Uterus (tissue), 4 donors: ENCODE measurements around the gene GAPVD1. TPM values are rescaled to one million over a fixed set of nuclear protein-coding genes. Genes with fewer than 3 reads are reported as not detected.
"Not testable (repeated sequence)": the region's sequence is repeated elsewhere in the genome, so short reads cannot be mapped to it uniquely, and the experiment has no call there.

Experiments
- DNase-seq, 2 donors: peaks; one replicate each; pipeline ENCODE4 v3.0.0-alpha.2; 2019 to 2020
- H3K27ac ChIP-seq, 2 donors: fragments of 200-600 bp; sonication (generic); 1 replicate in 1 of 2; 2 replicates in 1 of 2; pipeline ENCODE4 v1.5.1; 2016 to 2018
- H3K27me3 ChIP-seq, 2 donors: fragments of 200-600 bp; sonication (generic); one replicate each; pipeline ENCODE4 v1.5.1; 2018 to 2019; ENCODE audit warnings: control low read depth in 1 of 2
- H3K36me3 ChIP-seq, 2 donors: fragments of 200-600 bp; sonication (generic); one replicate each; pipeline ENCODE4 v1.5.1; 2019; ENCODE audit warnings: control low read depth in 1 of 2
- H3K4me1 ChIP-seq, 2 donors: fragments of 200-600 bp; sonication (generic); one replicate each; pipeline ENCODE4 v1.5.1; 2018 to 2019; ENCODE audit warnings: control low read depth in 1 of 2
- H3K4me3 ChIP-seq, 2 donors: fragments of 200-600 bp; sonication (generic); 1 replicate in 1 of 2; 2 replicates in 1 of 2; pipeline ENCODE4 v1.5.1; 2018 to 2019; ENCODE audit warnings: mild to moderate bottlenecking in 1 of 2
- H3K9me3 ChIP-seq, 2 donors: fragments of 200-600 bp; sonication (generic); one replicate each; pipeline ENCODE4 v1.5.1; 2019; ENCODE audit warnings: control low read depth in 1 of 2
- CTCF ChIP-seq, 4 experiments: fragments of 200-600 bp in 2 of 4; fragments of 450-650 bp in 2 of 4; sonication (generic) in 2 of 4; IDR thresholded peaks; one replicate each; pipeline ENCODE4 v1.5.1; 2016 to 2019; ENCODE audit warnings: antibody characterized with exemption in 4 of 4, mild to moderate bottlenecking in 2 of 4, moderate library complexity in 1 of 4
- POLR2A ChIP-seq, 2 donors: fragments of 450-650 bp; IDR thresholded peaks; one replicate each; pipeline ENCODE4 v1.6.1; 2016; ENCODE audit warnings: antibody characterized with exemption in 2 of 2, mild to moderate bottlenecking in 1 of 2, moderate library complexity in 1 of 2
- intact Hi-C: fragments of 100-400 bp; cut with DNase I; formaldehyde crosslinking; loops from one replicate; pipeline ENCODE4 v1.15.1; 2023; ENCODE audit warnings: low total_unique reads
- total RNA-seq, 4 donors: library from RNA; depleted of rRNA in 3 of 4; stranded (reverse); fragments of >200 nt in 3 of 4; gene quantifications; one replicate each; pipeline versions ENCODE4 v1.1.0 to v1.2.4, GENCODE V29; 2014 to 2023
- donor health status: DM: yes; HTN: yes; CAD: no.

Gene GAPVD1
- total RNA-seq, 4 donors from 2014 or later, result 41.0 to 73.8 (median 64.0) TPM

- no peak for DNase-seq
- TF ChIP-seq CTCF (IDR thresholded peaks at IDR 0.05) (no peak), POLR2A (IDR thresholded peaks at IDR 0.05) (no peak)
- no peaks in the 10 kb centered on the region for H3K27me3 ChIP-seq
- no peak overlapping the region for H3K4me3 ChIP-seq
- no peaks in the 10 kb centered on the region for H3K9me3 ChIP-seq
- no peaks in the 10 kb centered on the region for H3K4me1 ChIP-seq
- no peak overlapping the region for H3K27ac ChIP-seq
- intact Hi-C loops, result no loop called here
- no peaks in the 10 kb centered on the region for H3K36me3 ChIP-seq
These were observed 36.3 kb downstream of the GAPVD1 start for GRCh38 chr9:125297917-125298316.

- TF ChIP-seq POLR2A (IDR thresholded peaks at IDR 0.05) (no peak), CTCF (IDR thresholded peaks at IDR 0.05) (no peak)
- Histone ChIP-seq H3K9me3 (no peaks in the 10 kb centered on the region), H3K36me3 (no peaks in the 10 kb centered on the region), H3K4me1 (no peaks in the 10 kb centered on the region), H3K27ac (no peak overlapping the region), H3K4me3 (no peak overlapping the region), H3K27me3 (no peaks in the 10 kb centered on the region)
- intact Hi-C loops, result no loop called here
- no peak for DNase-seq
These were observed 40.6 kb downstream of the GAPVD1 start for GRCh38 chr9:125302241-125302640.

- Histone ChIP-seq H3K4me3 (no peak overlapping the region), H3K36me3 (no peaks in the 10 kb centered on the region), H3K27ac (no peak overlapping the region), H3K4me1 (no peaks in the 10 kb centered on the region), H3K27me3 (no peaks in the 10 kb centered on the region), H3K9me3 (no peaks in the 10 kb centered on the region)
- DNase-seq, result no peak
- intact Hi-C loops, result no loop called here
- TF ChIP-seq POLR2A (IDR thresholded peaks at IDR 0.05), result no peak
- TF ChIP-seq CTCF (IDR thresholded peaks at IDR 0.05), result no peak
These were observed 42.6 kb downstream of the GAPVD1 start for GRCh38 chr9:125304273-125304672.

- H3K36me3 ChIP-seq, result no peaks in the 10 kb centered on the region
These were observed 50.8 kb downstream of the GAPVD1 start for GRCh38 chr9:125312411-125312810.

GRCh38 chr9:125316359-125316758 is 54.7 kb downstream of the GAPVD1 start:
- H3K4me1 ChIP-seq, intact Hi-C loops, H3K27ac ChIP-seq, H3K27me3 ChIP-seq, H3K4me3 ChIP-seq, H3K9me3 ChIP-seq, DNase-seq, H3K36me3 ChIP-seq: not testable (repeated sequence)

More at GRCh38 chr9:125312411-125312810, 50.8 kb downstream of the GAPVD1 start:
- Histone ChIP-seq H3K9me3 (no peaks in the 10 kb centered on the region), H3K4me3 (no peak overlapping the region), H3K4me1 (no peaks in the 10 kb centered on the region), H3K27me3 (no peaks in the 10 kb centered on the region), H3K27ac (no peak overlapping the region)
- intact Hi-C loops, result no loop called here
- no peak for DNase-seq
- TF ChIP-seq POLR2A (IDR thresholded peaks at IDR 0.05), result no peak
- no peak for TF ChIP-seq CTCF (IDR thresholded peaks at IDR 0.05)

GRCh38 chr9:125317704-125318103 is 56.1 kb downstream of the GAPVD1 start:
- no peak overlapping the region for H3K27ac ChIP-seq
- no peaks in the 10 kb centered on the region for H3K4me1 ChIP-seq
- TF ChIP-seq CTCF (IDR thresholded peaks at IDR 0.05), result no peak
- no peak for TF ChIP-seq POLR2A (IDR thresholded peaks at IDR 0.05)
- H3K27me3 ChIP-seq, result no peaks in the 10 kb centered on the region
- intact Hi-C loops, result no loop called here
- no peak overlapping the region for H3K4me3 ChIP-seq
- H3K9me3 ChIP-seq, result no peaks in the 10 kb centered on the region
- no peaks in the 10 kb centered on the region for H3K36me3 ChIP-seq
- DNase-seq, result no peak
